C4-2B (cell line): Measurements from ENCODE around the gene CTU2.

ENCODE experiments used
- ZFX ChIP-seq: fragments of 450-650 bp; IDR thresholded peaks from 2 replicates; pipeline ENCODE4 v1.6.1; 2017
- TF ChIP-seq, protein P1 (sequence below): fragments of 450-650 bp; conservative IDR thresholded peaks from 2 replicates; pipeline ENCODE4 v1.5.1; 2017; ENCODE audit warnings: mild to moderate bottlenecking

DNA sequence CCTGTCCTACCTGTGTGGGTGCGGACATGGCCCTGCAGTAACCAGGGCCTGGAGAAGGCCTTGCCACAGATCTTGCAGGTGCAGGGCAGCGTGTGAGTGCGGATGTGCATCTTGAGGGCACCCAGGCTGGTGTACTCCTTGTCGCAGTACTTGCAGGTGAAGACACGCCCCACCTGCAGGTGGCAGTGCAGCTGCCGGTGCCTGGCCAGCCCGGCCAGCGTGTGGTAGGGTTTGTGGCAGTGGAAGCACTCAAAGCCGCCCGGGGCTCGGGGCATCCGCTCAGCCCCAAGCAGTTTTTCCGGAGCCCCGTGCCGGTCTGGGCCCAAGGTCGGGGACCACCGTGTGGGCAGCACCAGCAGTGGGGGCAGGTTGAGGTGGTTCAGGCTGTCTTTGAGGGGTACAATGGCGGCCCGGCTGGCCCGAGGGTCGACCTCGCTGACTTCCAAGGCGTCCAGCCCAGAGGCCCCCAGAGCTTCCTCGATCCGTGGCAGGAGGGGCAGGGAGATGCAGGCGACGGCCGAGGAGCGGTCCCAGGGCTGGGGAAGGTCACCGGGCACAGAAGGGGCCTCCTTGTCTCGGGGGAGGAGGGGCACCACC, 25.1 kb upstream of the CTU2 start:
- TF ChIP-seq, protein P1, sequence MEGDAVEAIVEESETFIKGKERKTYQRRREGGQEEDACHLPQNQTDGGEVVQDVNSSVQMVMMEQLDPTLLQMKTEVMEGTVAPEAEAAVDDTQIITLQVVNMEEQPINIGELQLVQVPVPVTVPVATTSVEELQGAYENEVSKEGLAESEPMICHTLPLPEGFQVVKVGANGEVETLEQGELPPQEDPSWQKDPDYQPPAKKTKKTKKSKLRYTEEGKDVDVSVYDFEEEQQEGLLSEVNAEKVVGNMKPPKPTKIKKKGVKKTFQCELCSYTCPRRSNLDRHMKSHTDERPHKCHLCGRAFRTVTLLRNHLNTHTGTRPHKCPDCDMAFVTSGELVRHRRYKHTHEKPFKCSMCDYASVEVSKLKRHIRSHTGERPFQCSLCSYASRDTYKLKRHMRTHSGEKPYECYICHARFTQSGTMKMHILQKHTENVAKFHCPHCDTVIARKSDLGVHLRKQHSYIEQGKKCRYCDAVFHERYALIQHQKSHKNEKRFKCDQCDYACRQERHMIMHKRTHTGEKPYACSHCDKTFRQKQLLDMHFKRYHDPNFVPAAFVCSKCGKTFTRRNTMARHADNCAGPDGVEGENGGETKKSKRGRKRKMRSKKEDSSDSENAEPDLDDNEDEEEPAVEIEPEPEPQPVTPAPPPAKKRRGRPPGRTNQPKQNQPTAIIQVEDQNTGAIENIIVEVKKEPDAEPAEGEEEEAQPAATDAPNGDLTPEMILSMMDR, result peak; percentile 83
- TF ChIP-seq ZFX, result no peak
